Measurements from ENCODE around the gene SLC25A6.
A peak's percentile ranks its signal among the peaks of the same experiment; 100 is the strongest.

The SLC25A6 gene

GRCh38 chrX:1394731-1395501, 3.0 kb upstream of the SLC25A6 start:
- TF ChIP-seq CTCF (IDR thresholded peaks at IDR 0.05; ENCODE audit: low read depth, low read length, missing control alignments) = no peak
- peak overlapping the region; percentile 98 for H3K4me3 ChIP-seq (replicated peaks; ENCODE audit: low read depth, low read length)
- DNase-seq (ENCODE audit: extremely low read depth, low read depth) = no peak

DNA sequence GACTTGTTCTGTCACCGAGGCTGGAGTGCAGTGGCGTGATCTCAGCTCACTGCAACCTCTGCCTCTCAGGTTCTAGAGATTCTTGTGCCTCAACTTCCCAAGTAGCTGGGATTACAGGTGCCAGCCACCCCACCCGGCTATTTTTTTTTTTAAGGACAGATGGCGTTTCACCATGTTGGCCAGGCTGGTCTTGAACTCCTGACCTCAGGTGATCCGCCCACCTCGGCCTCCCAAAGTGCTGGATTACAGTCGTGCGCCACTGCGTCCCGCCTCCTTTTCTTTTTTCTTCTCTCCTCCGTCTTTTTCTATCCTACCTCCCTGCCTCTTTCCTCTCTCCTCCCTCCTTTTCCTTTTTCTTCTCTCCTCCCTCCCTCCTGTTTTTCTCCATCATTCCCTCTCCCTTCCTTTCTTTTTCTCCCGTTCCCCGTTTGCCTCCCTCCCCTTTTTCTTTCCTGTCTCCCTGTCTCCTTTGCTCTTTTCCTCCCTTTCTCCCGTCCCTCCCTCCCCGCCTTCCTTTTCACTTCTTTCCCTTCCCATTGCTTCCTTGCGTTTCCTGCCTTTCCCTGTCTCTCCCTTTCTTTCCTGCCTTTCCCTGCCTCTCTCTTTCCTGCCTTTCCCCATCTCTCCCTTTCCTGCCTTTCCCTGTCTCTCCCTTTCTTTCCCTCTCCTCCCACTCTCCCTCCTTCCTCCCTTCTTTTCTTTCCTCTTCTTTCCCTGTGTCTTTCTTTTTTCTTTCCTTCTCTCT, 2.1 kb upstream of the SLC25A6 start:
- TF ChIP-seq CTCF (IDR thresholded peaks at IDR 0.05; ENCODE audit: low read depth, low read length, missing control alignments) = no peak
- H3K4me3 ChIP-seq (replicated peaks; ENCODE audit: low read depth, low read length) = peak overlapping the region; percentile 98
- DNase-seq (ENCODE audit: extremely low read depth, low read depth) = no peak

- no peak for DNase-seq (ENCODE audit: extremely low read depth, low read depth)
- no peak for TF ChIP-seq CTCF (IDR thresholded peaks at IDR 0.05; ENCODE audit: low read depth, low read length, missing control alignments)
- H3K4me3 ChIP-seq (replicated peaks; ENCODE audit: low read depth, low read length) = peak overlapping the region; percentile 98
Measured at GRCh38 chrX:1392376-1393068, 609 bp upstream of the SLC25A6 start.

DNA sequence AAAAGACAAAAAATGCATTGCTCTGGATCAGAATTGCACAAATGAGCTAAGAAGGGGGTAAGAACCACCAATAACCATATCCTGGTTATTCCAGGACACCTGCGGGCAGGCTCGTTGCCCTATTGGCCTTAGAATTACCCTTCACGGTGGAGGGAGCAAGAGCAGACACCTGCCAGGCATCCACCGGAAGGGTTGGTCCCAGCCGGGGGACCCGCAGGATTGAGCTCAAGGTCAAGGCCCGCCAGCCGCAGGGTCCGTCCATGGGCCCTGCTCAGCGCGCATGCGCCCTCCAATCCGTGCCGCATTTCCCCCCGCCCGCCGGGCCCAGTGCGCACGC, 575 bp downstream of the SLC25A6 start:
- peak overlapping the region; percentile 98 for H3K4me3 ChIP-seq (replicated peaks; ENCODE audit: low read depth, low read length)
- DNase-seq (ENCODE audit: extremely low read depth, low read depth) = no peak
- no peak for TF ChIP-seq CTCF (IDR thresholded peaks at IDR 0.05; ENCODE audit: low read depth, low read length, missing control alignments)

GRCh38 chrX:1390621-1391369, 1.1 kb downstream of the SLC25A6 start:
- TF ChIP-seq CTCF (IDR thresholded peaks at IDR 0.05; ENCODE audit: low read depth, low read length, missing control alignments) = no peak
- no peak for DNase-seq (ENCODE audit: extremely low read depth, low read depth)
- peak overlapping the region; percentile 98 for H3K4me3 ChIP-seq (replicated peaks; ENCODE audit: low read depth, low read length)

GRCh38 chrX:1389993-1390285, 2.0 kb downstream of the SLC25A6 start:
- peak overlapping the region; percentile 98 for H3K4me3 ChIP-seq (replicated peaks; ENCODE audit: low read depth, low read length)
- DNase-seq (ENCODE audit: extremely low read depth, low read depth) = no peak
- TF ChIP-seq CTCF (IDR thresholded peaks at IDR 0.05; ENCODE audit: low read depth, low read length, missing control alignments) = no peak

Measured in HFF-Myc (cell line).